GM23338 (cell line): ENCODE data around the gene PRR33. TPM values are rescaled to one million over a fixed set of nuclear protein-coding genes. Genes with fewer than 3 reads are reported as not detected.

Source experiments
- ATAC-seq: fragments of 200-7000 bp; cut with Tn5 transposase; 3 replicates; pipeline ENCODE4 v1.9.1; 2020
- DNase-seq: peaks from one replicate; pipeline ENCODE4 v3.0.0-alpha.2; 2015; ENCODE audit warnings: low spot score
- H2AFZ ChIP-seq: fragments of 200-600 bp; sonication (generic); 2 replicates; pipeline ENCODE4 v1.8.0; 2016; ENCODE audit warnings: antibody characterized with exemption, mild to moderate bottlenecking, moderate library complexity
- H3F3A ChIP-seq: fragments of 200-600 bp; sonication (generic); replicated peaks from 2 replicates; pipeline ENCODE4 v1.8.0; 2017; ENCODE audit warnings: antibody characterized with exemption, mixed run types, low read depth
- H3K27ac ChIP-seq: fragments of 200-600 bp; sonication (generic); 2 replicates; pipeline ENCODE4 v1.6.1; 2016; ENCODE audit warnings: low read depth
- H3K27me3 ChIP-seq: fragments of 200-600 bp; sonication (generic); 2 replicates; pipeline ENCODE4 v1.8.0; 2016; ENCODE audit warnings: mild to moderate bottlenecking, mixed run types, moderate library complexity; ENCODE audit not compliant: insufficient read depth
- H3K36me3 ChIP-seq: fragments of 200-600 bp; sonication (generic); 2 replicates; pipeline ENCODE4 v1.8.0; 2016; ENCODE audit warnings: mild to moderate bottlenecking; ENCODE audit not compliant: insufficient read depth
- H3K4me1 ChIP-seq: fragments of 200-600 bp; sonication (generic); 2 replicates; pipeline ENCODE4 v1.8.0; 2016; ENCODE audit warnings: mild to moderate bottlenecking, moderate library complexity; ENCODE audit not compliant: insufficient read depth
- H3K4me2 ChIP-seq: fragments of 200-600 bp; sonication (generic); 2 replicates; pipeline ENCODE4 v1.7.1; 2017; ENCODE audit warnings: mixed run types
- H3K4me3 ChIP-seq: fragments of 200-600 bp; sonication (generic); 2 replicates; pipeline ENCODE4 v1.6.1; 2016; ENCODE audit warnings: mixed run types
- H3K79me2 ChIP-seq: fragments of 200-600 bp; sonication (generic); replicated peaks from 2 replicates; pipeline ENCODE4 v1.8.0; 2017; ENCODE audit warnings: mild to moderate bottlenecking; ENCODE audit not compliant: insufficient read depth
- H3K9me2 ChIP-seq: fragments of 200-600 bp; sonication (generic); 2 replicates; pipeline ENCODE4 v1.8.0; 2017; ENCODE audit not compliant: insufficient read depth
- H4K20me1 ChIP-seq: fragments of 200-600 bp; sonication (generic); replicated peaks from 2 replicates; pipeline ENCODE4 v1.8.0; 2017; ENCODE audit warnings: mild to moderate bottlenecking; ENCODE audit not compliant: insufficient read depth
- H3K27ac Mint-ChIP-seq: 2 replicates; pipeline ENCODE4 v1.8.0; 2020; ENCODE audit warnings: inconsistent platforms, mild to moderate bottlenecking, moderate library complexity, mixed read lengths
- H3K27me3 Mint-ChIP-seq: 3 replicates; pipeline ENCODE4 v1.8.0; 2022; ENCODE audit warnings: low read depth, mild to moderate bottlenecking, moderate library complexity, mixed read lengths, inconsistent platforms; ENCODE audit not compliant: insufficient read depth, poor library complexity
- H3K36me3 Mint-ChIP-seq: 3 replicates; pipeline ENCODE4 v1.8.0; 2021; ENCODE audit warnings: low read depth, mild to moderate bottlenecking, inconsistent platforms, moderate library complexity, mixed read lengths
- H3K4me1 Mint-ChIP-seq: 3 replicates; pipeline ENCODE4 v1.8.0; 2020; ENCODE audit warnings: mild to moderate bottlenecking, inconsistent platforms, mixed read lengths
- H3K4me3 Mint-ChIP-seq: 3 replicates; pipeline ENCODE4 v1.8.0; 2021; ENCODE audit warnings: moderate library complexity, mild to moderate bottlenecking, inconsistent platforms, mixed read lengths
- H3K9me3 Mint-ChIP-seq: 3 replicates; pipeline ENCODE4 v1.8.0; 2020; ENCODE audit warnings: moderate library complexity, mild to moderate bottlenecking, inconsistent platforms, mixed read lengths
- CREB1 ChIP-seq: fragments of 250-450 bp; sonication (Bioruptor Pico); IDR thresholded peaks from 2 replicates; pipeline ENCODE4 v1.5.0; 2020; ENCODE audit warnings: low read depth, mild to moderate bottlenecking, moderate library complexity
- EZH2 ChIP-seq: fragments of 200-600 bp; sonication (generic); IDR thresholded peaks from one replicate; pipeline ENCODE4 v1.8.0; 2017; ENCODE audit warnings: antibody characterized with exemption, mild to moderate bottlenecking, low read depth; ENCODE audit not compliant: unreplicated experiment
- EZH2phosphoT487 ChIP-seq: fragments of 200-600 bp; sonication (generic); IDR thresholded peaks from one replicate; pipeline ENCODE4 v1.8.1; 2018; ENCODE audit warnings: antibody characterized with exemption; ENCODE audit not compliant: unreplicated experiment
- JUNB ChIP-seq: IDR thresholded peaks from one replicate; pipeline ENCODE4 v1.6.1; 2016; ENCODE audit warnings: antibody characterized with exemption; ENCODE audit not compliant: unreplicated experiment
- NANOG ChIP-seq: IDR thresholded peaks from 2 replicates; pipeline ENCODE4 v1.6.1; 2016; ENCODE audit warnings: antibody characterized with exemption, borderline replicate concordance
- POLR2AphosphoS5 ChIP-seq: IDR thresholded peaks from 2 replicates; pipeline ENCODE4 v1.6.1; 2016; ENCODE audit warnings: antibody characterized with exemption, low read depth
- STAT1 ChIP-seq: IDR thresholded peaks from one replicate; pipeline ENCODE4 v1.6.1; 2016; ENCODE audit warnings: antibody characterized with exemption; ENCODE audit not compliant: unreplicated experiment
- ZNF114 ChIP-seq: fragments of 250-450 bp; sonication (Bioruptor Pico); IDR thresholded peaks from 2 replicates; pipeline ENCODE4 v1.5.0; 2020; ENCODE audit warnings: mild to moderate bottlenecking, moderate library complexity
- ZNF331 ChIP-seq: fragments of 250-450 bp; sonication (Bioruptor Pico); IDR thresholded peaks from 2 replicates; pipeline ENCODE4 v1.5.0; 2020; ENCODE audit warnings: low read depth, mild to moderate bottlenecking, moderate library complexity
- polyA plus RNA-seq: library from polyadenylated mRNA; unstranded; fragments of >200 nt; fragmentation: Nextera tagmentation; extraction: Ambion mirVana; gene quantifications from 2 replicates; pipeline ENCODE4 v1.2.1, GENCODE V29; 2016
- total RNA-seq: library from RNA; depleted of rRNA; stranded (reverse); fragments of >200 nt; shearing (Covaris generic); gene quantifications from 2 replicates; pipeline ENCODE4 v1.2.3, GENCODE V29; 2014
- TF ChIP-seq, protein P1 (sequence below): fragments of 250-450 bp; sonication (Bioruptor Pico); IDR thresholded peaks from 2 replicates; pipeline ENCODE4 v1.5.0; 2020; ENCODE audit warnings: mild to moderate bottlenecking, moderate library complexity
- TF ChIP-seq, protein P2 (sequence below), 2 experiments: fragments of 200-600 bp in 1 of 2; sonication (generic) in 1 of 2; conservative IDR thresholded peaks; 2 replicates each; pipeline versions ENCODE4 v1.5.1 to v1.6.1; 2016 to 2017; ENCODE audit warnings: antibody characterized with exemption in 2 of 2, low read depth in 2 of 2, mild to moderate bottlenecking in 2 of 2, moderate library complexity in 1 of 2
- TF ChIP-seq, protein P3 (sequence below): IDR thresholded peaks from 2 replicates; pipeline ENCODE4 v1.6.1; 2016; ENCODE audit warnings: antibody characterized with exemption
- TF ChIP-seq, protein P4 (sequence below): IDR thresholded peaks from one replicate; pipeline ENCODE4 v1.6.1; 2018; ENCODE audit warnings: antibody characterized with exemption; ENCODE audit not compliant: unreplicated experiment

PRR33 gene
- total and polyA plus RNA-seq, 2 experiments from 2014 or later = not detected

DNA sequence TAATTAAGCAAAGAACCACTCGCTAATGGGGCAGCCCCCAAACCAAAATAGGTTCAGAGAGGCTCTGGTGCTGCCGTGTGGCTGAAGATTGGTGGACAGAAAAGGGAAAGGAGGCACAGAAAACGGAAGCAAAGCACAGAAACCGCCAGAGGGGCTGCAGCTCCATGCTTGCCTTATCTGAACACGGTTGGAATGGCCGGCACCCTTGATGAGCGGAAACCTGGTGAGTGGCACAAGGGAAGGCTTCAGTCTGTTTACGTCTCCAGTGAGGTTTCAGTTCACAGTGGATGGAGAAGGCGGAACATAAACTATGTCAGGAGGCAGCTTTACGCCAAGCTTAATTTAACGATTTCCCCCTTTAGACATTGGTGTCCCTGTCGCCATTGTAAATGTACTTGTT lies 5.2 kb upstream of the PRR33 start:
- Mint-ChIP-seq H3K36me3 (no peaks in the 10 kb centered on the region), H3K9me3 (no peaks in the 10 kb centered on the region), H3K27me3 (peaks cover 5% of the 10 kb centered on the region), H3K4me3 (no peak overlapping the region), H3K27ac (no peak overlapping the region), H3K4me1 (peaks cover 8% of the 10 kb centered on the region)
- no peaks in the 10 kb centered on the region for H3K4me1 ChIP-seq
- H3K36me3 ChIP-seq = no peaks in the 10 kb centered on the region
- H3K4me2 ChIP-seq = no peak overlapping the region
- H3K9me2 ChIP-seq = no peaks in the 10 kb centered on the region
- no peaks in the 10 kb centered on the region for H3F3A ChIP-seq
- TF ChIP-seq EZH2 (no peak), CREB1 (no peak), ZNF331 (CRISPR knock-in tag) (no peak), JUNB (no peak), POLR2AphosphoS5 (no peak), NANOG (no peak), EZH2phosphoT487 (no peak), ZNF114 (no peak), STAT1 (no peak)
- TF ChIP-seq, protein P1, sequence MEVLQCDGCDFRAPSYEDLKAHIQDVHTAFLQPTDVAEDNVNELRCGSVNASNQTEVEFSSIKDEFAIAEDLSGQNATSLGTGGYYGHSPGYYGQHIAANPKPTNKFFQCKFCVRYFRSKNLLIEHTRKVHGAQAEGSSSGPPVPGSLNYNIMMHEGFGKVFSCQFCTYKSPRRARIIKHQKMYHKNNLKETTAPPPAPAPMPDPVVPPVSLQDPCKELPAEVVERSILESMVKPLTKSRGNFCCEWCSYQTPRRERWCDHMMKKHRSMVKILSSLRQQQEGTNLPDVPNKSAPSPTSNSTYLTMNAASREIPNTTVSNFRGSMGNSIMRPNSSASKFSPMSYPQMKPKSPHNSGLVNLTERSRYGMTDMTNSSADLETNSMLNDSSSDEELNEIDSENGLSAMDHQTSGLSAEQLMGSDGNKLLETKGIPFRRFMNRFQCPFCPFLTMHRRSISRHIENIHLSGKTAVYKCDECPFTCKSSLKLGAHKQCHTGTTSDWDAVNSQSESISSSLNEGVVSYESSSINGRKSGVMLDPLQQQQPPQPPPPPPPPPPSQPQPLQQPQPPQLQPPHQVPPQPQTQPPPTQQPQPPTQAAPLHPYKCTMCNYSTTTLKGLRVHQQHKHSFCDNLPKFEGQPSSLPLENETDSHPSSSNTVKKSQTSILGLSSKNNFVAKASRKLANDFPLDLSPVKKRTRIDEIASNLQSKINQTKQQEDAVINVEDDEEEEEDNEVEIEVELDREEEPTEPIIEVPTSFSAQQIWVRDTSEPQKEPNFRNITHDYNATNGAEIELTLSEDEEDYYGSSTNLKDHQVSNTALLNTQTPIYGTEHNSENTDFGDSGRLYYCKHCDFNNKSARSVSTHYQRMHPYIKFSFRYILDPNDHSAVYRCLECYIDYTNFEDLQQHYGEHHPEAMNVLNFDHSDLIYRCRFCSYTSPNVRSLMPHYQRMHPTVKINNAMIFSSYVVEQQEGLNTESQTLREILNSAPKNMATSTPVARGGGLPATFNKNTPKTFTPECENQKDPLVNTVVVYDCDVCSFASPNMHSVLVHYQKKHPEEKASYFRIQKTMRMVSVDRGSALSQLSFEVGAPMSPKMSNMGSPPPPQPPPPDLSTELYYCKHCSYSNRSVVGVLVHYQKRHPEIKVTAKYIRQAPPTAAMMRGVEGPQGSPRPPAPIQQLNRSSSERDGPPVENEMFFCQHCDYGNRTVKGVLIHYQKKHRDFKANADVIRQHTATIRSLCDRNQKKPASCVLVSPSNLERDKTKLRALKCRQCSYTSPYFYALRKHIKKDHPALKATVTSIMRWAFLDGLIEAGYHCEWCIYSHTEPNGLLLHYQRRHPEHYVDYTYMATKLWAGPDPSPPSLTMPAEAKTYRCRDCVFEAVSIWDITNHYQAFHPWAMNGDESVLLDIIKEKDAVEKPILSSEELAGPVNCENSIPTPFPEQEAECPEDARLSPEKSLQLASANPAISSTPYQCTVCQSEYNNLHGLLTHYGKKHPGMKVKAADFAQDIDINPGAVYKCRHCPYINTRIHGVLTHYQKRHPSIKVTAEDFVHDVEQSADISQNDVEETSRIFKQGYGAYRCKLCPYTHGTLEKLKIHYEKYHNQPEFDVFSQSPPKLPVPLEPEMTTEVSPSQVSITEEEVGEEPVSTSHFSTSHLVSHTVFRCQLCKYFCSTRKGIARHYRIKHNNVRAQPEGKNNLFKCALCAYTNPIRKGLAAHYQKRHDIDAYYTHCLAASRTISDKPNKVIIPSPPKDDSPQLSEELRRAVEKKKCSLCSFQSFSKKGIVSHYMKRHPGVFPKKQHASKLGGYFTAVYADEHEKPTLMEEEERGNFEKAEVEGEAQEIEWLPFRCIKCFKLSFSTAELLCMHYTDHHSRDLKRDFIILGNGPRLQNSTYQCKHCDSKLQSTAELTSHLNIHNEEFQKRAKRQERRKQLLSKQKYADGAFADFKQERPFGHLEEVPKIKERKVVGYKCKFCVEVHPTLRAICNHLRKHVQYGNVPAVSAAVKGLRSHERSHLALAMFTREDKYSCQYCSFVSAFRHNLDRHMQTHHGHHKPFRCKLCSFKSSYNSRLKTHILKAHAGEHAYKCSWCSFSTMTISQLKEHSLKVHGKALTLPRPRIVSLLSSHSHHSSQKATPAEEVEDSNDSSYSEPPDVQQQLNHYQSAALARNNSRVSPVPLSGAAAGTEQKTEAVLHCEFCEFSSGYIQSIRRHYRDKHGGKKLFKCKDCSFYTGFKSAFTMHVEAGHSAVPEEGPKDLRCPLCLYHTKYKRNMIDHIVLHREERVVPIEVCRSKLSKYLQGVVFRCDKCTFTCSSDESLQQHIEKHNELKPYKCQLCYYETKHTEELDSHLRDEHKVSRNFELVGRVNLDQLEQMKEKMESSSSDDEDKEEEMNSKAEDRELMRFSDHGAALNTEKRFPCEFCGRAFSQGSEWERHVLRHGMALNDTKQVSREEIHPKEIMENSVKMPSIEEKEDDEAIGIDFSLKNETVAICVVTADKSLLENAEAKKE (CRISPR knock-in tag) = no peak
- TF ChIP-seq, protein P2, sequence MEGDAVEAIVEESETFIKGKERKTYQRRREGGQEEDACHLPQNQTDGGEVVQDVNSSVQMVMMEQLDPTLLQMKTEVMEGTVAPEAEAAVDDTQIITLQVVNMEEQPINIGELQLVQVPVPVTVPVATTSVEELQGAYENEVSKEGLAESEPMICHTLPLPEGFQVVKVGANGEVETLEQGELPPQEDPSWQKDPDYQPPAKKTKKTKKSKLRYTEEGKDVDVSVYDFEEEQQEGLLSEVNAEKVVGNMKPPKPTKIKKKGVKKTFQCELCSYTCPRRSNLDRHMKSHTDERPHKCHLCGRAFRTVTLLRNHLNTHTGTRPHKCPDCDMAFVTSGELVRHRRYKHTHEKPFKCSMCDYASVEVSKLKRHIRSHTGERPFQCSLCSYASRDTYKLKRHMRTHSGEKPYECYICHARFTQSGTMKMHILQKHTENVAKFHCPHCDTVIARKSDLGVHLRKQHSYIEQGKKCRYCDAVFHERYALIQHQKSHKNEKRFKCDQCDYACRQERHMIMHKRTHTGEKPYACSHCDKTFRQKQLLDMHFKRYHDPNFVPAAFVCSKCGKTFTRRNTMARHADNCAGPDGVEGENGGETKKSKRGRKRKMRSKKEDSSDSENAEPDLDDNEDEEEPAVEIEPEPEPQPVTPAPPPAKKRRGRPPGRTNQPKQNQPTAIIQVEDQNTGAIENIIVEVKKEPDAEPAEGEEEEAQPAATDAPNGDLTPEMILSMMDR (conservative IDR thresholded peaks at IDR 0.05; ENCODE audit: low read depth in 2 of 2) = no peak
- TF ChIP-seq, protein P3, sequence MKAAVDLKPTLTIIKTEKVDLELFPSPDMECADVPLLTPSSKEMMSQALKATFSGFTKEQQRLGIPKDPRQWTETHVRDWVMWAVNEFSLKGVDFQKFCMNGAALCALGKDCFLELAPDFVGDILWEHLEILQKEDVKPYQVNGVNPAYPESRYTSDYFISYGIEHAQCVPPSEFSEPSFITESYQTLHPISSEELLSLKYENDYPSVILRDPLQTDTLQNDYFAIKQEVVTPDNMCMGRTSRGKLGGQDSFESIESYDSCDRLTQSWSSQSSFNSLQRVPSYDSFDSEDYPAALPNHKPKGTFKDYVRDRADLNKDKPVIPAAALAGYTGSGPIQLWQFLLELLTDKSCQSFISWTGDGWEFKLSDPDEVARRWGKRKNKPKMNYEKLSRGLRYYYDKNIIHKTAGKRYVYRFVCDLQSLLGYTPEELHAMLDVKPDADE = no peak
- TF ChIP-seq, protein P4, sequence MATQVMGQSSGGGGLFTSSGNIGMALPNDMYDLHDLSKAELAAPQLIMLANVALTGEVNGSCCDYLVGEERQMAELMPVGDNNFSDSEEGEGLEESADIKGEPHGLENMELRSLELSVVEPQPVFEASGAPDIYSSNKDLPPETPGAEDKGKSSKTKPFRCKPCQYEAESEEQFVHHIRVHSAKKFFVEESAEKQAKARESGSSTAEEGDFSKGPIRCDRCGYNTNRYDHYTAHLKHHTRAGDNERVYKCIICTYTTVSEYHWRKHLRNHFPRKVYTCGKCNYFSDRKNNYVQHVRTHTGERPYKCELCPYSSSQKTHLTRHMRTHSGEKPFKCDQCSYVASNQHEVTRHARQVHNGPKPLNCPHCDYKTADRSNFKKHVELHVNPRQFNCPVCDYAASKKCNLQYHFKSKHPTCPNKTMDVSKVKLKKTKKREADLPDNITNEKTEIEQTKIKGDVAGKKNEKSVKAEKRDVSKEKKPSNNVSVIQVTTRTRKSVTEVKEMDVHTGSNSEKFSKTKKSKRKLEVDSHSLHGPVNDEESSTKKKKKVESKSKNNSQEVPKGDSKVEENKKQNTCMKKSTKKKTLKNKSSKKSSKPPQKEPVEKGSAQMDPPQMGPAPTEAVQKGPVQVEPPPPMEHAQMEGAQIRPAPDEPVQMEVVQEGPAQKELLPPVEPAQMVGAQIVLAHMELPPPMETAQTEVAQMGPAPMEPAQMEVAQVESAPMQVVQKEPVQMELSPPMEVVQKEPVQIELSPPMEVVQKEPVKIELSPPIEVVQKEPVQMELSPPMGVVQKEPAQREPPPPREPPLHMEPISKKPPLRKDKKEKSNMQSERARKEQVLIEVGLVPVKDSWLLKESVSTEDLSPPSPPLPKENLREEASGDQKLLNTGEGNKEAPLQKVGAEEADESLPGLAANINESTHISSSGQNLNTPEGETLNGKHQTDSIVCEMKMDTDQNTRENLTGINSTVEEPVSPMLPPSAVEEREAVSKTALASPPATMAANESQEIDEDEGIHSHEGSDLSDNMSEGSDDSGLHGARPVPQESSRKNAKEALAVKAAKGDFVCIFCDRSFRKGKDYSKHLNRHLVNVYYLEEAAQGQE = no peak
- H3K27ac ChIP-seq = no peak overlapping the region
- no peak overlapping the region for H3K4me3 ChIP-seq
- DNase-seq (no peak), ATAC-seq (no peak)
- H3K79me2 ChIP-seq = no peaks in the 10 kb centered on the region
- no peaks in the 10 kb centered on the region for H3K27me3 ChIP-seq
- H4K20me1 ChIP-seq = no peaks in the 10 kb centered on the region
- H2AFZ ChIP-seq = peak overlapping the region; percentile 61; the same call in 1 of the 2 replicates
